BE2C (cell line): ENCODE results near the gene CACFD1.

ENCODE experiments used
- DNase-seq: peaks from one replicate; pipeline ENCODE4 v3.0.0-alpha.2; 2020
- H3K27me3 ChIP-seq: fragments of 250-450 bp; sonication (Bioruptor Pico); 2 replicates; pipeline ENCODE4 v1.5.1; 2020; ENCODE audit warnings: mild to moderate bottlenecking
- H3K36me3 ChIP-seq: fragments of 250-450 bp; sonication (Bioruptor Pico); 2 replicates; pipeline ENCODE4 v1.5.1; 2020; ENCODE audit warnings: mild to moderate bottlenecking
- H3K4me1 ChIP-seq: fragments of 250-450 bp; sonication (Bioruptor Pico); 2 replicates; pipeline ENCODE4 v1.5.1; 2020
- H3K4me3 ChIP-seq: 2 replicates; pipeline ENCODE4 v1.5.1; 2011; ENCODE audit warnings: low read depth, low read length
- H3K9me3 ChIP-seq: fragments of 250-450 bp; sonication (Bioruptor Pico); 2 replicates; pipeline ENCODE4 v1.5.1; 2020
- TF ChIP-seq, protein P1 (sequence below): IDR thresholded peaks from 2 replicates; pipeline ENCODE4 v1.5.1; 2012; ENCODE audit warnings: mild to moderate bottlenecking, low read depth, low read length

The CACFD1 gene

DNA sequence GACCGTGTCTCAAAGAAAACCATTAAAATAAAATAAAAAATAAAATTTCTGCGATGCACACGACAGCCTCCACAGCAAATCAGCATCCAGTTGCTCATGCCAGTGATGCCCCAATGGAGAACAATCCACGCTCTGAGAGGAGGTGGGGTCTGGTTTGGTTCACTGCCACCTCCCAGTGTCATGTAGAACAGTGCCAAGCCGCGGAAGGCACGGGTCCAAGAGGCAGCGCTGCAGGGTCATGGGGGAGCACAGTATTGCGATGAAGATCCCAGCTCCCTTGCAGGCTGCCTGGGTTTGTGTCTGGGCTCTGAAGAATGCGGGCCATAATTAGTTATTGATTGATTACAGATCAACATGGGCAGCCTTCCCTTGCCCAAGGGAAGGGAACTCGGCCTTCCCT lies 6.1 kb upstream of the CACFD1 start:
- DNase-seq, result no peak
- no peaks in the 10 kb centered on the region for H3K27me3 ChIP-seq
- no peaks in the 10 kb centered on the region for H3K36me3 ChIP-seq
- peaks cover 4% of the 10 kb centered on the region for H3K4me1 ChIP-seq
- TF ChIP-seq, protein P1, sequence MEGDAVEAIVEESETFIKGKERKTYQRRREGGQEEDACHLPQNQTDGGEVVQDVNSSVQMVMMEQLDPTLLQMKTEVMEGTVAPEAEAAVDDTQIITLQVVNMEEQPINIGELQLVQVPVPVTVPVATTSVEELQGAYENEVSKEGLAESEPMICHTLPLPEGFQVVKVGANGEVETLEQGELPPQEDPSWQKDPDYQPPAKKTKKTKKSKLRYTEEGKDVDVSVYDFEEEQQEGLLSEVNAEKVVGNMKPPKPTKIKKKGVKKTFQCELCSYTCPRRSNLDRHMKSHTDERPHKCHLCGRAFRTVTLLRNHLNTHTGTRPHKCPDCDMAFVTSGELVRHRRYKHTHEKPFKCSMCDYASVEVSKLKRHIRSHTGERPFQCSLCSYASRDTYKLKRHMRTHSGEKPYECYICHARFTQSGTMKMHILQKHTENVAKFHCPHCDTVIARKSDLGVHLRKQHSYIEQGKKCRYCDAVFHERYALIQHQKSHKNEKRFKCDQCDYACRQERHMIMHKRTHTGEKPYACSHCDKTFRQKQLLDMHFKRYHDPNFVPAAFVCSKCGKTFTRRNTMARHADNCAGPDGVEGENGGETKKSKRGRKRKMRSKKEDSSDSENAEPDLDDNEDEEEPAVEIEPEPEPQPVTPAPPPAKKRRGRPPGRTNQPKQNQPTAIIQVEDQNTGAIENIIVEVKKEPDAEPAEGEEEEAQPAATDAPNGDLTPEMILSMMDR, result no peak
- H3K9me3 ChIP-seq, result no peaks in the 10 kb centered on the region
- H3K4me3 ChIP-seq, result no peak overlapping the region

DNA sequence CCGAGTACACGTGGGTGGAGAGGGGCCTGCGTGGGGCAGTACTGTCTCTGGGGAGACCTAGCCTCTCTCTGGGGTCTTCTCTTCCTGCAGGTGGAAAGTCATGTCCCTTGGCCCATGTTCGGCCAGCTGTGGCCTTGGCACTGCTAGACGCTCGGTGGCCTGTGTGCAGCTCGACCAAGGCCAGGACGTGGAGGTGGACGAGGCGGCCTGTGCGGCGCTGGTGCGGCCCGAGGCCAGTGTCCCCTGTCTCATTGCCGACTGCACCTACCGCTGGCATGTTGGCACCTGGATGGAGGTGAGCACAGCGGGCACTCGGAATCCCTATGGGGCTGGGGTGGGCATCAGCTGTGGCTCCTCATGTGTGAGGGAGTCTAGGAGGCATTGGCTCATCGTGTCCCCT lies 5.5 kb upstream of the CACFD1 start:
- TF ChIP-seq, protein P1, result no peak
- DNase-seq, result no peak
- H3K27me3 ChIP-seq, result no peaks in the 10 kb centered on the region

DNA sequence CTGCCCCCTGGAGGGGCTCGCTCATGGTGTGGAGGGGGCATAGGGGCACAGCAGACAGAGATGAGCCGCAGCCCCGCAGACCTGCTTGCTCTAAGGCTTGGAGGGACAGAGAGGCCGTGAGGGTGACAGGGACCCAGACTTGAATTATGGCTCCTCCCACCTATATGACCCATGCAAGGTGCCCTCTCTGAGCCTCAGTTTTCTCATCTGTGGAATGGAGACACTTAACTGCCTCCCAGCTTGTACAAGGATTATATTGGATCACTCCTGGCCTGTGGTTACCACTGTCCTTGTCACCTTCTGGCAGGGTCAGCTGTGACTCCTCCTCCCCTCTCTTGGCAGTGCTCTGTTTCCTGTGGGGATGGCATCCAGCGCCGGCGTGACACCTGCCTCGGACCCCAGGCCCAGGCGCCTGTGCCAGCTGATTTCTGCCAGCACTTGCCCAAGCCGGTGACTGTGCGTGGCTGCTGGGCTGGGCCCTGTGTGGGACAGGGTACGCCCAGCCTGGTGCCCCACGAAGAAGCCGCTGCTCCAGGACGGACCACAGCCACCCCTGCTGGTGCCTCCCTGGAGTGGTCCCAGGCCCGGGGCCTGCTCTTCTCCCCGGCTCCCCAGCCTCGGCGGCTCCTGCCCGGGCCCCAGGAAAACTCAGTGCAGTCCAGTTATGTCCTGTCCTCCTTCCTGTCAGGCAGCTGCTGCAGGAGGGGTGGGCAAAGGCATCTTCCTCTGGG lies 4.7 kb upstream of the CACFD1 start:
- no peak overlapping the region for H3K4me3 ChIP-seq
- 0 out of 2 replicates have a peak, but pooled peaks cover 3% of the 10 kb centered on the region for H3K4me1 ChIP-seq
- H3K9me3 ChIP-seq, result no peaks in the 10 kb centered on the region
- H3K27me3 ChIP-seq, result no peaks in the 10 kb centered on the region
- no peak for DNase-seq
- TF ChIP-seq, protein P1, result no peak
- no peaks in the 10 kb centered on the region for H3K36me3 ChIP-seq

More for the DNA sequence above, 5.5 kb upstream of the CACFD1 start:
- Histone ChIP-seq H3K36me3 (no peaks in the 10 kb centered on the region), H3K9me3 (no peaks in the 10 kb centered on the region), H3K4me3 (no peak overlapping the region), H3K4me1 (0 out of 2 replicates have a peak, but pooled peaks cover 3% of the 10 kb centered on the region)

DNA sequence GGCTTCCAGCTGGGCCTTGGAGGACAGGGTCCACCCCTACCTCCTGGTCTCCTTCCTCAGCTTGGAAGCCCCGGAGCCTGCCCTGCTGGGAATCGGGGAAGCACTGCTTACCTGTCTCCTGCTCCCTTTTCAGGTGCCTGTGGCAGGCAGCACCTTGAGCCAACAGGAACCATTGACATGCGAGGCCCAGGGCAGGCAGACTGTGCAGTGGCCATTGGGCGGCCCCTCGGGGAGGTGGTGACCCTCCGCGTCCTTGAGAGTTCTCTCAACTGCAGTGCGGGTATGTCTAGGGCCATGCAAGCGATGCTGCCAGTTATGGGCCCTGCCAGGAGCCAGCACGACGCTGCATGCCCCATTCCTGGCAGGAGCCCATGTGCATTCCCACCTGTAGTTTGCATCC lies 3.8 kb upstream of the CACFD1 start:
- Histone ChIP-seq H3K4me3 (no peak overlapping the region), H3K4me1 (peaks cover 8% of the 10 kb centered on the region; the same call in 1 of the 2 replicates), H3K9me3 (no peaks in the 10 kb centered on the region), H3K27me3 (no peaks in the 10 kb centered on the region), H3K36me3 (no peaks in the 10 kb centered on the region)
- DNase-seq, result no peak
- TF ChIP-seq, protein P1, result no peak

DNA sequence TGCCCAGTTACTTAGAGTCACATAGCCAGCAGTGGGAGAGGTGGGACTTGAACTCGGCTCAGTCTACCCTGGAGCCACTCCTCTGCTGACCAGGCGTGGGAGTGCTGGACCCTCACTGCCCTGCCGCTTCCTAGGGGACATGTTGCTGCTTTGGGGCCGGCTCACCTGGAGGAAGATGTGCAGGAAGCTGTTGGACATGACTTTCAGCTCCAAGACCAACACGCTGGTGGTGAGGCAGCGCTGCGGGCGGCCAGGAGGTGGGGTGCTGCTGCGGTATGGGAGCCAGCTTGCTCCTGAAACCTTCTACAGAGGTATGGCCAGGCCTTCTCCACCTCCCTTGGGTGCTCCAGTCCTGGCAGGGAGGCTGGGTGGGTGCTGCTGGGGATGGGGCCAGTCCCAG lies 3.4 kb upstream of the CACFD1 start:
- H3K9me3 ChIP-seq, result no peaks in the 10 kb centered on the region
- H3K4me3 ChIP-seq, result no peak overlapping the region
- H3K36me3 ChIP-seq, result no peaks in the 10 kb centered on the region
- TF ChIP-seq, protein P1, result peak; percentile 23; the same call in 1 of the 2 replicates
- H3K4me1 ChIP-seq, result peaks cover 8% of the 10 kb centered on the region; the same call in 1 of the 2 replicates
- no peaks in the 10 kb centered on the region for H3K27me3 ChIP-seq
- DNase-seq, result no peak

DNA sequence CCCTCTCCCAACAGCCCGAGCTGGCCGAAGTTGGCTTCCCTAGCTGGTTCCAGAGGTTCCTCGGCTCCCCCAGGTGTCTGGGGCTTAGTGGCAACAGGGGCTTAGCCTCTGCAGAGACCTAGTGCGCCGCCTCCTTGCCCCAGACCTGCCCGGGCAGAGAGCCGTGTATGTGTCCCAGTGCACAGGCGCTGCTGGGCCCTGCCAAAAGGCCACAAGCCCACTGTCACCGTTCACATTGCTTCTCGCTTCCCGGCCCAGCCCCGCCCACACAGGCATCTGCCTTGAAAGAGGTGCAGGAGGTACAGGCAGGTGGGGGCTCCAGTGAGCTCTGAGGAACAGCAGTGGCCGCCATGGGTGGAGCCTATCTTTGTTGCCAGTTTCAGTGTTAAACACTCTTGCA lies 2.5 kb upstream of the CACFD1 start:
- Histone ChIP-seq H3K9me3 (no peaks in the 10 kb centered on the region), H3K4me1 (peaks cover 8% of the 10 kb centered on the region; the same call in 1 of the 2 replicates), H3K36me3 (no peaks in the 10 kb centered on the region), H3K27me3 (no peaks in the 10 kb centered on the region), H3K4me3 (no peak overlapping the region)
- DNase-seq, result no peak
- TF ChIP-seq, protein P1, result no peak
